HCT116 (cell line): Measurements from ENCODE around the gene FNDC5.

Experiments used
- POLR2A ChIP-seq: IDR thresholded peaks from 2 replicates; pipeline ENCODE4 v1.7.0; 2011; ENCODE audit warnings: borderline replicate concordance; ENCODE audit not compliant: insufficient read depth, insufficient read length; ENCODE audit errors: extremely low read depth
- SRF ChIP-seq: IDR thresholded peaks from 2 replicates; pipeline ENCODE4 v1.6.1; 2012; ENCODE audit warnings: low read depth
- ZNF274 ChIP-seq: fragments of 200-500 bp; sonication (Bioruptor generic); IDR thresholded peaks from 2 replicates; pipeline ENCODE4 v1.6.1; 2014; ENCODE audit warnings: mild to moderate bottlenecking, low read depth, low read length, inconsistent platforms
- TF ChIP-seq, protein P1 (sequence below), 3 experiments: fragments of 200-600 bp in 1 of 3; sonication (generic) in 1 of 3; IDR thresholded peaks in 2 of 3; conservative IDR thresholded peaks in 1 of 3; 2 replicates each; pipeline ENCODE4 v1.5.1; 2012 to 2017; ENCODE audit warnings: low read depth in 2 of 3, low read length in 2 of 3, antibody characterized with exemption in 1 of 3, borderline replicate concordance in 1 of 3, control low read depth in 1 of 3, mild to moderate bottlenecking in 1 of 3, mixed read lengths in 1 of 3, mixed run types in 1 of 3, moderate library complexity in 1 of 3; ENCODE audit not compliant: insufficient read depth in 1 of 3

GRCh38 chr1:32825181-32825580, 45.5 kb downstream of the FNDC5 start:
- TF ChIP-seq ZNF274 (no peak), SRF (no peak), POLR2A (no peak)
- TF ChIP-seq, protein P1, sequence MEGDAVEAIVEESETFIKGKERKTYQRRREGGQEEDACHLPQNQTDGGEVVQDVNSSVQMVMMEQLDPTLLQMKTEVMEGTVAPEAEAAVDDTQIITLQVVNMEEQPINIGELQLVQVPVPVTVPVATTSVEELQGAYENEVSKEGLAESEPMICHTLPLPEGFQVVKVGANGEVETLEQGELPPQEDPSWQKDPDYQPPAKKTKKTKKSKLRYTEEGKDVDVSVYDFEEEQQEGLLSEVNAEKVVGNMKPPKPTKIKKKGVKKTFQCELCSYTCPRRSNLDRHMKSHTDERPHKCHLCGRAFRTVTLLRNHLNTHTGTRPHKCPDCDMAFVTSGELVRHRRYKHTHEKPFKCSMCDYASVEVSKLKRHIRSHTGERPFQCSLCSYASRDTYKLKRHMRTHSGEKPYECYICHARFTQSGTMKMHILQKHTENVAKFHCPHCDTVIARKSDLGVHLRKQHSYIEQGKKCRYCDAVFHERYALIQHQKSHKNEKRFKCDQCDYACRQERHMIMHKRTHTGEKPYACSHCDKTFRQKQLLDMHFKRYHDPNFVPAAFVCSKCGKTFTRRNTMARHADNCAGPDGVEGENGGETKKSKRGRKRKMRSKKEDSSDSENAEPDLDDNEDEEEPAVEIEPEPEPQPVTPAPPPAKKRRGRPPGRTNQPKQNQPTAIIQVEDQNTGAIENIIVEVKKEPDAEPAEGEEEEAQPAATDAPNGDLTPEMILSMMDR (IDR thresholded peaks at IDR 0.05 in 2 of 3, conservative IDR thresholded peaks at IDR 0.05 in 1 of 3; ENCODE audit: borderline replicate concordance in 1 of 3, insufficient read depth in 1 of 3, low read depth in 2 of 3, low read length in 2 of 3) = no peak
